Fibroblast of lung (primary cell): Measurements from ENCODE around the gene BPIFB3. TPM values are rescaled to one million over a fixed set of nuclear protein-coding genes. Genes with fewer than 3 reads are reported as not detected.

Experiments used
- DNase-seq, 2 donors: peaks; one replicate each; pipeline versions ENCODE4 v3.0.0 to v3.0.0-alpha.2; 2010; ENCODE audit warnings: low read depth in 2 of 2
- H2AFZ ChIP-seq: 2 replicates; pipeline ENCODE4 v1.5.1; 2012; ENCODE audit warnings: low read length, control low read depth, inconsistent platforms
- H3K27ac ChIP-seq: 2 replicates; pipeline ENCODE4 v1.5.1; 2011; ENCODE audit warnings: low read length, control low read depth; ENCODE audit not compliant: insufficient read depth
- H3K27me3 ChIP-seq: 2 replicates; pipeline ENCODE4 v1.5.1; 2011; ENCODE audit warnings: mild to moderate bottlenecking, low read length; ENCODE audit not compliant: control insufficient read depth, insufficient read depth
- H3K36me3 ChIP-seq: 2 replicates; pipeline ENCODE4 v1.5.1; 2011; ENCODE audit warnings: low read length; ENCODE audit not compliant: control insufficient read depth, insufficient read depth
- H3K4me1 ChIP-seq: 2 replicates; pipeline ENCODE4 v1.5.1; 2011; ENCODE audit warnings: low read length; ENCODE audit not compliant: control insufficient read depth, insufficient read depth; ENCODE audit errors: extremely low read depth
- H3K4me2 ChIP-seq: 2 replicates; pipeline ENCODE4 v1.5.1; 2011; ENCODE audit warnings: low read length, control low read depth; ENCODE audit not compliant: insufficient read depth; ENCODE audit errors: extremely low read depth
- H3K4me3 ChIP-seq, 4 experiments: fragments of 200-600 bp in 1 of 4; sonication (generic) in 1 of 4; replicated peaks in 1 of 4; 2 replicates each; pipeline ENCODE4 v1.5.1; 2011 to 2016; ENCODE audit warnings: low read length in 4 of 4, low read depth in 3 of 4, mild to moderate bottlenecking in 3 of 4, control low read depth in 2 of 4, inconsistent platforms in 1 of 4, mixed read lengths in 1 of 4; ENCODE audit not compliant: insufficient read depth in 1 of 4; ENCODE audit errors: control extremely low read depth in 1 of 4
- H3K79me2 ChIP-seq: 2 replicates; pipeline ENCODE4 v1.5.1; 2012; ENCODE audit warnings: mild to moderate bottlenecking, low read length, inconsistent platforms; ENCODE audit not compliant: control insufficient read depth, insufficient read depth
- H3K9ac ChIP-seq: 2 replicates; pipeline ENCODE4 v1.5.1; 2011; ENCODE audit warnings: mild to moderate bottlenecking, low read length, control low read depth; ENCODE audit not compliant: insufficient read depth
- H3K9me3 ChIP-seq: 2 replicates; pipeline ENCODE4 v1.5.1; 2012; ENCODE audit warnings: low read depth, low read length; ENCODE audit not compliant: control insufficient read depth, insufficient read depth
- H4K20me1 ChIP-seq: 2 replicates; pipeline ENCODE4 v1.5.1; 2011; ENCODE audit warnings: low read length; ENCODE audit not compliant: control insufficient read depth, insufficient read depth; ENCODE audit errors: extremely low read depth
- EZH2 ChIP-seq: IDR thresholded peaks from 2 replicates; pipeline ENCODE4 v1.5.1; 2012; ENCODE audit warnings: low read length, control low read depth, mild to moderate bottlenecking; ENCODE audit errors: missing control alignments
- polyA plus RNA-seq, 2 donors: library from polyadenylated mRNA; depleted of rRNA in 1 of 2; stranded (reverse) in 1 of 2; unstranded in 1 of 2; fragments of >200 nt; gene quantifications; 2 replicates each; pipeline ENCODE4 v1.2.1, GENCODE V29; 2011 to 2012; ENCODE audit warnings: missing spikeins in 1 of 2
- total RNA-seq: library from RNA; depleted of rRNA; stranded (reverse); fragments of >200 nt; gene quantifications from 2 replicates; pipeline ENCODE4 v1.2.1, GENCODE V29; 2014
- TF ChIP-seq, protein P1 (sequence below), 2 donors: IDR thresholded peaks in 1 of 2; conservative IDR thresholded peaks in 1 of 2; 1 replicate in 1 of 2; 2 replicates in 1 of 2; pipeline ENCODE4 v1.5.1; 2011 to 2012; ENCODE audit warnings: low read length in 2 of 2, control low read depth in 1 of 2, inconsistent platforms in 1 of 2, low read depth in 1 of 2, mild to moderate bottlenecking in 1 of 2

Gene BPIFB3
- total and polyA plus RNA-seq, 2 donors (not counting 1 experiment from before 2014, with no cell fraction given), result not detected

DNA sequence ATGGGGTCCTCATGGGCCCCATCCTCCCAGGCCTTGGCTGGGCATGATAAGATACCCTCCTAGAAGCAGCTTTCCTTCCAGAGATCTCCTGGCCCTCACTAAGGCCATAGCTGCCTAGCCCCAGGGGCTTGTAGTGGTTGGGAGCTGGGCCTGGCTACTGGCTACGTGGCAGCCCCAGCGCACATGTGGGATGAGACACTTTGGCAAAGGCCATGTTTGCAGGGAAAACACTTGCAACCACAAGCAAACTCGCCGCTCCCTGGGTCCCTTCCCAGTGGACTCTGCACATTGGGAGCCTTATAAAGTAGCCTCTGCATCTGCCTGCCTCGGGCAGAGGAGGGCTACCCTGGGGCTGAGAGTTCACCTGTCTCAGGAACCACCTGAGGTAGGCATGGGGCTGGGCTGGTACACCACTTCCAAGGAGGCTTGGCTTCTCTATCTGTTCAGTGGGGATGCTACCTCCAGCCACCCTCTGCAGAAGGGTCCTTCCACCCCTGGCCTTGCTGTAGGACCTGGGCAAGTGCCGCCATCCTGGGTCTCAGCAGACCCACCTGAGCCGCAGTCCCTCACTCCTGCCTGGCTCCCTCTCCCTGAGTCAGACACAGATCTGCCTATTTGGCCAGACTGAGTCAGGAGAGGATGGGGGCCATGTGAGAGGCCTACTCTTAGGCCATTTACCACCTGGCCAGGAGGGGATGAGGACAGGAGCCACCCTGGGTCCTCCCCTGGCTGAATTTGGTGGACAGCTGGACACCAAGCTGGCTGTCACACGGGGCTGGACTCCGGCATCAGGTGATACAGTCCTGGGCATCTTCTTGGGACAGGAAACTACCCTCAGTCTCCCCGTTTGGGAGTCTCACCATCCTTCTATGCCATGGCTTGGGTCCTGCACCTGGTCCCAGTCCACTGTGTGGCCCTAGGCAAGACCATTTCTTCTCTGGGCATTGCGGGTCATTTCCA is 46.0 kb upstream of the BPIFB3 start, which contains the start of gene BPIFB2:
BPIFB2 (plus strand) TSS at position 329 of the 960 bp plus-strand sequence. CDS start 871 bp downstream, outside the sequence.
- Histone ChIP-seq H3K9me3 (no peaks in the 10 kb centered on the region), H3K36me3 (no peaks in the 10 kb centered on the region), H3K27ac (no peak within 1 kb of the TSS), H2AFZ (no peak within 1 kb of the TSS), H3K27me3 (no peaks in the 10 kb centered on the region), H4K20me1 (no peaks in the 10 kb centered on the region), H3K4me2 (no peak within 1 kb of the TSS), H3K4me3 (no peak within 1 kb of the TSS), H3K4me1 (no peaks in the 10 kb centered on the region), H3K79me2 (no peaks in the 10 kb centered on the region), H3K9ac (no peak within 1 kb of the TSS)
- no peak for TF ChIP-seq EZH2
- TF ChIP-seq, protein P1, sequence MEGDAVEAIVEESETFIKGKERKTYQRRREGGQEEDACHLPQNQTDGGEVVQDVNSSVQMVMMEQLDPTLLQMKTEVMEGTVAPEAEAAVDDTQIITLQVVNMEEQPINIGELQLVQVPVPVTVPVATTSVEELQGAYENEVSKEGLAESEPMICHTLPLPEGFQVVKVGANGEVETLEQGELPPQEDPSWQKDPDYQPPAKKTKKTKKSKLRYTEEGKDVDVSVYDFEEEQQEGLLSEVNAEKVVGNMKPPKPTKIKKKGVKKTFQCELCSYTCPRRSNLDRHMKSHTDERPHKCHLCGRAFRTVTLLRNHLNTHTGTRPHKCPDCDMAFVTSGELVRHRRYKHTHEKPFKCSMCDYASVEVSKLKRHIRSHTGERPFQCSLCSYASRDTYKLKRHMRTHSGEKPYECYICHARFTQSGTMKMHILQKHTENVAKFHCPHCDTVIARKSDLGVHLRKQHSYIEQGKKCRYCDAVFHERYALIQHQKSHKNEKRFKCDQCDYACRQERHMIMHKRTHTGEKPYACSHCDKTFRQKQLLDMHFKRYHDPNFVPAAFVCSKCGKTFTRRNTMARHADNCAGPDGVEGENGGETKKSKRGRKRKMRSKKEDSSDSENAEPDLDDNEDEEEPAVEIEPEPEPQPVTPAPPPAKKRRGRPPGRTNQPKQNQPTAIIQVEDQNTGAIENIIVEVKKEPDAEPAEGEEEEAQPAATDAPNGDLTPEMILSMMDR (conservative IDR thresholded peaks at IDR 0.05 in 1 of 2, IDR thresholded peaks at IDR 0.05 in 1 of 2; ENCODE audit: low read depth in 1 of 2, low read length in 2 of 2), result no peak
- no peak for DNase-seq

DNA sequence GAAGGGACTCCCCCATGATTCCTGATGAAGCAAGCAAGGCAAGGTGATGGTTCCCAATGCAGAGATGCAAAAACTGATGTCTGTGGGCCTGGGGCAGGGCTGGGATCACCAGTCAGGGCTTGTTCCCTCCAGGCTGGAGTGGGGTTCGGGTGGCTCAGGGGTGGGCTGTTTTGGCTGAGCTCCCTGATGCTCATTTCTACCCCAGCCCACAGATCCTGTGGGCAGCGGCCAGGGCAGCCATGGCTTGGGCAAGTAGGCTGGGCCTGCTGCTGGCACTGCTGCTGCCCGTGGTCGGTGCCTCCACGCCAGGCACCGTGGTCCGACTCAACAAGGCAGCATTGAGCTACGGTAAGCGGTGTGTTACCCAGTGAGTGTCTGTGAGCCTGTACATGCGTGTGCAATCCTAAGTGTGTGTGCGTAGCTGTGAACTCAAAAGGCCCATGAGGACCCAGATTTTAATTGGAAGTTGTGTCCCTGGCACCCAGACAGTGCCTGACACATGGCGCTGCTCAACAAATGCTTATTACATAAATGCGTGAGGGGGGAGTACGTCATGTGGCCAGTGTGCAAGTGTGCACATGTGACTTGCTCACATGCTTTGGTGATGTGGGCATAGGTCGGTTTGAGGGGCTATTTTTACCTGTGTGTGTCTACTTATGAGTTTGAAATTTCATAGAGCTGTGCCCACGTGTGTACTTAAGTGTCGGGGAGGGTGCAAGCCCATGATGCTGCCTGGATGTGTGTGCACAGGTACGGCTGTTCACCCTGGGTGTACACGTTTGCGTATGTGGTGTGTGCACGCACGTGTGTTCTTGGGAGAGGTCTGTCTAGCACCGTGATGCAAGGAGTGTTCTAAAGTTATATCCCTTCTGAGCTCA is 45.1 kb upstream of the BPIFB3 start:
- Histone ChIP-seq H3K79me2 (no peaks in the 10 kb centered on the region), H2AFZ (no peak overlapping the region), H3K4me3 (no peak overlapping the region), H3K36me3 (no peaks in the 10 kb centered on the region), H3K27ac (no peak overlapping the region), H4K20me1 (no peaks in the 10 kb centered on the region), H3K9me3 (no peaks in the 10 kb centered on the region), H3K27me3 (no peaks in the 10 kb centered on the region), H3K9ac (no peak overlapping the region), H3K4me1 (no peaks in the 10 kb centered on the region), H3K4me2 (no peak overlapping the region)
- TF ChIP-seq, protein P1 (conservative IDR thresholded peaks at IDR 0.05 in 1 of 2, IDR thresholded peaks at IDR 0.05 in 1 of 2; ENCODE audit: low read depth in 1 of 2, low read length in 2 of 2), result no peak
- TF ChIP-seq EZH2, result no peak
- DNase-seq, result no peak
